Mucosa of descending colon (tissue), 3 donors: ENCODE data around the gene SPRED1. TPM values are rescaled to one million over a fixed set of nuclear protein-coding genes. Genes with fewer than 3 reads are reported as not detected.

ENCODE experiments used
- ATAC-seq: fragments of 200-7000 bp; cut with Tn5 transposase; one replicate; pipeline ENCODE4 v1.9.1; 2020; ENCODE audit warnings: mild to moderate bottlenecking, moderate library complexity
- DNase-seq, 3 donors: peaks; one replicate each; pipeline ENCODE4 v3.0.0-alpha.2; 2020
- H3K36me3 ChIP-seq: fragments of 200-600 bp; one replicate; pipeline ENCODE4 v1.8.0; 2021; ENCODE audit warnings: low read depth, mild to moderate bottlenecking
- H3K4me1 ChIP-seq: fragments of 200-600 bp; one replicate; pipeline ENCODE4 v1.8.0; 2021; ENCODE audit warnings: low read depth, mild to moderate bottlenecking
- H3K4me3 ChIP-seq: fragments of 200-600 bp; one replicate; pipeline ENCODE4 v1.8.0; 2021; ENCODE audit warnings: mild to moderate bottlenecking
- H3K9me3 ChIP-seq: fragments of 200-600 bp; one replicate; pipeline ENCODE4 v1.8.0; 2021; ENCODE audit warnings: mild to moderate bottlenecking
- intact Hi-C, 2 donors: fragments of 100-400 bp; cut with DNase I in 1 of 2; cut with micrococcal nuclease in 1 of 2; formaldehyde crosslinking; loops; one replicate each; pipeline versions ENCODE4 v1.11.0 to v1.11.1; 2022; cut with DNase I, micrococcal nuclease
- total RNA-seq, 3 donors: library from RNA; stranded (reverse); fragmentation: NEBNext Ultra II Directional in 2 of 3; extraction: Animal tissue kit (Norgen Biotek cat#: 25700) in 2 of 3; gene quantifications; one replicate each; pipeline versions ENCODE4 v1.2.1 to v1.2.4, GENCODE V29; 2021 to 2023
- TF ChIP-seq, protein P1 (sequence below): fragments of 200-600 bp; IDR thresholded peaks from one replicate; pipeline ENCODE4 v1.8.0; 2022; ENCODE audit warnings: antibody characterized with exemption, mild to moderate bottlenecking
- donor health status: DM: no; HTN: no; CAD: no; lungs with moderate emphysema.
- donor health status: DM: no; HTN: no; CAD: no.
- donor health status: DM: no; HTN: yes; CAD: no.

Gene SPRED1
- total RNA-seq, 3 donors from 2014 or later: 19.6 to 25.5 (median 23.1) TPM

DNA sequence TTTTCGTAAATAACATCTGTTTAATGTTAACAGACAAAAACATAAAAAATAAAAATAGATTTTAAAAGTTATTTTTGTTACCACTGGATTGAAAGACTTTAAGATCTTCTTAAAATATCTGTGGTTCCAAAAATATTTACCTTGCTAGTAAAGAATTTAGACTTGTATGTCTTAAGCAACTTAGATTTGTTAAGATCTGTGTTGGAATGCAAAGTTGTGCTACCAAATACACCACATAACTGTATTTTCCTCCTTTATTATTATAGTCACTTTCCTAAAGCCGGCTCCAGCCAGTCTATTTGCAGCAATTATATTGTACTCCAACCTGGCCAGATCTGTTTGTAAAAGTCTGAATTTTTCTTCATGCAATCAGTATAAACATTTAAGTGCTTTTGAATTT lies 63.7 kb downstream of the SPRED1 start:
- ATAC-seq (no peak), DNase-seq (no peak)
- Histone ChIP-seq H3K36me3 (no peaks in the 10 kb centered on the region), H3K4me3 (no peak overlapping the region), H3K4me1 (no peaks in the 10 kb centered on the region), H3K9me3 (no peaks in the 10 kb centered on the region)
- TF ChIP-seq, protein P1, sequence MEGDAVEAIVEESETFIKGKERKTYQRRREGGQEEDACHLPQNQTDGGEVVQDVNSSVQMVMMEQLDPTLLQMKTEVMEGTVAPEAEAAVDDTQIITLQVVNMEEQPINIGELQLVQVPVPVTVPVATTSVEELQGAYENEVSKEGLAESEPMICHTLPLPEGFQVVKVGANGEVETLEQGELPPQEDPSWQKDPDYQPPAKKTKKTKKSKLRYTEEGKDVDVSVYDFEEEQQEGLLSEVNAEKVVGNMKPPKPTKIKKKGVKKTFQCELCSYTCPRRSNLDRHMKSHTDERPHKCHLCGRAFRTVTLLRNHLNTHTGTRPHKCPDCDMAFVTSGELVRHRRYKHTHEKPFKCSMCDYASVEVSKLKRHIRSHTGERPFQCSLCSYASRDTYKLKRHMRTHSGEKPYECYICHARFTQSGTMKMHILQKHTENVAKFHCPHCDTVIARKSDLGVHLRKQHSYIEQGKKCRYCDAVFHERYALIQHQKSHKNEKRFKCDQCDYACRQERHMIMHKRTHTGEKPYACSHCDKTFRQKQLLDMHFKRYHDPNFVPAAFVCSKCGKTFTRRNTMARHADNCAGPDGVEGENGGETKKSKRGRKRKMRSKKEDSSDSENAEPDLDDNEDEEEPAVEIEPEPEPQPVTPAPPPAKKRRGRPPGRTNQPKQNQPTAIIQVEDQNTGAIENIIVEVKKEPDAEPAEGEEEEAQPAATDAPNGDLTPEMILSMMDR: no peak
- intact Hi-C loops: no loop called here

DNA sequence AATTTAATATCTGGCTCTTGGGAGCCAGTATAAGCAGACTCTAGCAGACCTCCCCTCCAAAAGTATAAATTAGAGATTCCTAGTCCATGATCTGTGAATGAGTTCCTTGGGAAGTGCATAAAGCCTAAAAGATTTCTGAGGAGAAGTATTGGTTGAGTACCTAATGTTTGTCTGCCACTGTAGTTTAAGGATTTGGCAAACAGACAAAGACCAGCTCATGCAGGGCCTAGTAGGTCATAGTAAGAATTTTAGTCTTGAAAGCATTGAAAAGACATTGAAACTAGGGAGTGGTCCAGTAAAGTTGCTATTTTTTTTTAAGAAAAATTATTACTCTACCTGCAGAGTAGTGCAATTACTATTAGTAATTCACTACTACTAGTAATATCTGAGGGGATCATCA lies 67.5 kb downstream of the SPRED1 start:
- Histone ChIP-seq H3K4me1 (no peaks in the 10 kb centered on the region), H3K36me3 (no peaks in the 10 kb centered on the region), H3K4me3 (no peak overlapping the region), H3K9me3 (no peaks in the 10 kb centered on the region)
- ATAC-seq (no peak), DNase-seq (no peak)
- intact Hi-C loops: no loop called here
- TF ChIP-seq, protein P1: no peak

DNA sequence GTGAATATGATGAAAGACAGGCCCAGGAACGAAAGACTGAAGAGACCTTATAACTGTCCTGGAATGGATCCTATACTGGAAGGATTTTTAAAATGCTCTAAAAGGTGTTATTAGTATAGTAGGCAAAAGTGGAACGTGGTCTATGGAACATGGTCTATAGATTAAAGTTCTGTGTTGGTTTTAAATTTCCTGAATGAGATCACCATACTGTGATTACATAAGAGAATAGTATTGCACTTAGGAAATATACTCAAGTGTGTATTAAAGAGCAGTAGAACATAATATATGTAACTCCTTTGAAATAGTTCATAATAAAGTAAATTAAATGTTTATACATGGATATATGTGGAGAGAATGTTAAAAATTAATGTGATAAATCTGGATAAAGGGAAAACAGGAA lies 68.2 kb downstream of the SPRED1 start:
- intact Hi-C loops: no loop called here
- H3K9me3 ChIP-seq: no peaks in the 10 kb centered on the region
- no peak for ATAC-seq

DNA sequence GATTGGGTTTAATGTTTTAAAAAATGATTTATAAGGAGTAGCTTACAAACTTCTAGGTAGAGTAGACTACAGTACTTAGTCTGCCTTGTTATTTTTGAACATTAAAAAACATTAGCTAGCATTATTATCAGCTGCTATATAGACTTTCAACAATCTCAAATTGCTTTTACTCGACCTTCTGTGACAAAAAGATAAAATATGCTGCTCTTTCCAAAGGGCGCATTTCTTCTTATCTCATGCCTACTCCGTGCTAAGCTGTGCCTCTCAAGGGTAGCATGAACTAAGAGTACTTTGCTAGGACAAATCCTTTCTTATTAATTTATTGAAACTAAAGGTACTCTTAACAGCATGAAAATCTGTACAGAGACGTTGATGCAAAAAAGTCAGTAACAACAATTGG lies 71.3 kb downstream of the SPRED1 start:
- Histone ChIP-seq H3K36me3 (no peaks in the 10 kb centered on the region), H3K9me3 (no peaks in the 10 kb centered on the region), H3K4me3 (no peak overlapping the region), H3K4me1 (no peaks in the 10 kb centered on the region)
- TF ChIP-seq, protein P1: no peak
- intact Hi-C loops: no loop called here
- DNase-seq (no peak), ATAC-seq (no peak)

More for the DNA sequence above, 68.2 kb downstream of the SPRED1 start:
- no peak for DNase-seq
- TF ChIP-seq, protein P1: no peak
- Histone ChIP-seq H3K4me3 (no peak overlapping the region), H3K36me3 (no peaks in the 10 kb centered on the region), H3K4me1 (no peaks in the 10 kb centered on the region)

DNA sequence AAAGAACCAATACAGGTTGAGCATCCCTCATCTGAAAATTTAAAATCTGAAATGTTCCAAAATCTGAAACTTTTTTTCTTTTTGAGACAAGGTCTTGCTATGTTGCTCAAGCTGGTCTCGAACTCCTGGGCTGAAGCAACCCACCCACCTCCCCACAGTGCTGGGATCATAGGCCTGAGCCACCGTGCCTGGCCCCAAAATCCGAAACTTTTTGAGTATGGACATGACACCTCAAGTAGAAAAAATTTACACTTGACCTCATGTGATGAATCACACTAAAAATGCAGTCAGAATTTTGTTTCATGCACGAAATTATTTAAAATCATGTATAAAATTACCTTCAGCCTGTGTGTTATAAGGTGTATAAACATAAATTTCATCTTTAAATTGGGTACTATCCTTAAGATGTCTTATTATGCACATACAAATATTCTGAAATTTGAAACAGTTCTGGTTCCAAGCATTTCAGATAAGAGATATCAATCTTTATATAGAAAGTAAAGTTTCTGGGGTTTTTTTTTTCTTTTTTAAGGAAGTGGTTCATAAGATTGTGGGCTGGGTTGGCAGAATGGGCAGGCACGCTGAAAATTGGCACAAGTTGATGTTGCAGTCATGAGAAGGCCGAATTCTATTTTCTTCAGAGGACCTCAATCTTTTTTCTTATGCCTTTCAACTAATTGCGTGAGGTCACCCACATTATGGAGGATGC lies 72.5 kb downstream of the SPRED1 start:
- Histone ChIP-seq H3K4me1 (no peaks in the 10 kb centered on the region), H3K9me3 (no peaks in the 10 kb centered on the region), H3K4me3 (no peak overlapping the region), H3K36me3 (no peaks in the 10 kb centered on the region)
- no peak for ATAC-seq
- intact Hi-C loops: no loop called here
- TF ChIP-seq, protein P1: no peak
- DNase-seq: no peak

DNA sequence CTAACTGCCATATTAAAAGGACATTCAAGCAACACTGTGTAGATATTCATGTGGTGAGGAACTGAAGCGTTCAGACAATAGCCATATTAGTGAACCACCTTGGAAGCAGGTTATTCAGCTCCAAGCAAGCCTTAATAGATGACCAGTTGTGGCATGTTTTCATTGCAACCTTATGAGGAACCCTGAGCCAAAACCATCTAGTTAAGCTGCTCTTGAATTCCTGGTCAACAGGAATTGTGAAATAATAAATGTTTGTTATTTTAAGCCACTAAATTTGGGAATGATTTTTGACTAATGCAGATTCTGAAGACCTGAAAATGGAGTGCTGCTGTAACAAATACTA lies 73.0 kb downstream of the SPRED1 start:
- DNase-seq (no peak), ATAC-seq (no peak)
- Histone ChIP-seq H3K9me3 (no peaks in the 10 kb centered on the region), H3K4me3 (no peak overlapping the region), H3K4me1 (no peaks in the 10 kb centered on the region), H3K36me3 (no peaks in the 10 kb centered on the region)
- TF ChIP-seq, protein P1: no peak
- intact Hi-C loops: no loop called here
